Measurements from ENCODE around the gene MORN1.

MORN1 gene

DNA sequence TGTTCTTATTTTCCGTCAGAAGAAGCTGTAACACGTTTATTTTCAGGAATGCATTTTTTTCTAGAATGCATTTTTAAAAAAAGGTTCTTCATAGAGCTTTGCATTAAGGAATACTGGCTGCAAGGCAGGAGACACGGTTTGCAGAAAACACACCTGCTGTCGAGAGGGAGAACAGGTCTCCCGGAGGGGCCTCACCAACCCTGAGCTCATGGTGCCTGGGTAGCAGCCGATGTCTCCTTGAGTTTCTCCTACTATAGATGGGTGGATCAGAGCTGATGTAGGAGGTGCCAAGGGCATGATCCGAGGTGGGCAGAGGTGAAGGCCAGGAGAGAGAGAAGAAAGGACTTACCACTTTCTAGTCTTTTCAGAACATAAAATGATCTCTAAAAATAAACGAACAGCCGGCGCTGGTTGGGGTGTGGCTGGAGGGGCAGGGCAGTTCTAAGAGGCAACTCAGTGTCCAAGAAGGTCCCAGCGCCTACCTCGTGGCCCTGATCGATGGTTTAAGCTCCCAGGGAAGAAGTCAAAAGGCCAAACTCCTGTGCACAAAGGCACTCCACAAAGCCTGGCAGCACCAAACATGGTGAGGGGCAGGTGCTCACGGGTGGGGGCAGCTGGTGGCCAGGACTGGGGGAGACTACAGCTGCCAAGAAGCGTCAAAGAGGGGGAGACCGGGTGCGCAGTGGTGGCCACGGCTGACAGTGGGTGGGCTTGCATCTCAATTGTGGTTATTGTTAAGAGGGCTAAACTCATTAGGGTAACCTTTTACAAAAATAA, 12.2 kb downstream of the MORN1 start:
- Mint-ChIP-seq H3K36me3 (ENCODE audit: low read depth) (no peaks in the 10 kb centered on the region), H3K9me3 (no peaks in the 10 kb centered on the region), H3K4me3 (no peak overlapping the region)

GRCh38 chr1:2378441-2378851, 12.9 kb downstream of the MORN1 start:
- Mint-ChIP-seq H3K27me3 (no peaks in the 10 kb centered on the region), H3K27ac (no peak overlapping the region), H3K4me1 (ENCODE audit: low read depth) (no peaks in the 10 kb centered on the region), H3K9me3 (no peaks in the 10 kb centered on the region), H3K36me3 (ENCODE audit: low read depth) (no peaks in the 10 kb centered on the region), H3K4me3 (no peak overlapping the region)

More for the DNA sequence above, 12.2 kb downstream of the MORN1 start:
- H3K4me1 Mint-ChIP-seq (ENCODE audit: low read depth): no peaks in the 10 kb centered on the region
- no peak overlapping the region for H3K27ac Mint-ChIP-seq
- no peaks in the 10 kb centered on the region for H3K27me3 Mint-ChIP-seq

DNA sequence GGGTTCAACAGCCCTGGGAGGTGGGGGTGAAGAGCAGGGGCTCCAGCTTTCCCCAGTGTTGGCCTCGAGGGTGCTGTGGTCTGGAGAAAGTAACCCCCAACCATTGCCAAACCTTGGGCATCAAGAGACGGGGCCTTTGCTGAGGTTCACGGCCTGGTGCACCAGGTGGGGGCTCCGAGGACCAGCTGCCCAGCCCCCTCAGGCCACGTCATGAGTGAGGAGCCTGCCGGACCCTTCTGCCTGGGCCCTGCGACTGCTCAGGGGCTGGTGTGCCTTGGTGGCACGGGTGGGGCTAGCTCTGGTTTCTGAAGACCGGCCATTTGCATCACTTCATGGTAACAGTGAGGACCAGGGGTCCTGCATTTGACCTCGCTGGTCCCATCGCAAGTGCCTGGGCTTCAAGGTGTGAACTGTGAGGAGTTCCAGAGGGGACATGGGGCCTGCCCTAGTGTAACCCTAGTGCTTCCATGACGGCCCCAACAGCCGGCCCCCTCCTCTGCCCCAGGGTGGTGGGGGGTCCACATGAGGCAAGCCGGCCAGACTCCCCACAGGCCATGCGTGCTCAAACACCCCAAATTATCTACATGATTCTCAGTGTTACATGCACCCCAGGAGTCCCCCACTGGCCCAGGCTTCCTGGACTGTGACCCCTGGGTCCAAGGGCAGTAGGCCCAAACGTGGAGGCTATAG, 13.5 kb downstream of the MORN1 start:
- H3K27ac Mint-ChIP-seq: no peak overlapping the region
- no peaks in the 10 kb centered on the region for H3K9me3 Mint-ChIP-seq
- no peaks in the 10 kb centered on the region for H3K4me1 Mint-ChIP-seq (ENCODE audit: low read depth)
- no peak overlapping the region for H3K4me3 Mint-ChIP-seq
- H3K36me3 Mint-ChIP-seq (ENCODE audit: low read depth): no peaks in the 10 kb centered on the region
- H3K27me3 Mint-ChIP-seq: no peaks in the 10 kb centered on the region

GRCh38 chr1:2376931-2377672, 14.3 kb downstream of the MORN1 start:
- Mint-ChIP-seq H3K4me3 (no peak overlapping the region), H3K27me3 (no peaks in the 10 kb centered on the region), H3K9me3 (no peaks in the 10 kb centered on the region), H3K27ac (no peak overlapping the region), H3K36me3 (ENCODE audit: low read depth) (no peaks in the 10 kb centered on the region), H3K4me1 (ENCODE audit: low read depth) (no peaks in the 10 kb centered on the region)

DNA sequence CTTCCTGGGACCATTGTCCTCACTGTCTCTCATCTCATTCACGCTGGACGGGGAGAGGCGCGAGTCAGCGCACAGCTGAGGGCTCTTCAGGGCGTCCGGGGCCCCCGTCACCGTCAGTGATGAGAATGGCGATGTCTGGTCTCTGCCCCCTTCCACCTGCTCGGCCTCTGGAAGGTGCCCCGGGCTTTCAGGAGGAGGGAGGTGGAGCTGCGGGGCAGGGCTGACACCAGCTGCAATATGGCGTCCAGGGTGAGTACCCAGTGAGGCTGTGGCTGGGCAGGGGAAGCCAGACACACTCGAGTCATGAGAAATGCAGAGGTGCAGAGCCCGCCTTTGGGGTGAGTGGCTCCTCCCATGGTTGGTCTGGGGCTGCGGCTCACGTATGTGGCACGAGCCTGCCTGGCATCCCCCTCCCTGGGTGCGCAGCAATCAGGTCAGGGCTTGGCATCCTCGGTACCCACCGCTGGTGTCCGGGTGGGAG, 15.1 kb downstream of the MORN1 start:
- Mint-ChIP-seq H3K27me3 (no peaks in the 10 kb centered on the region), H3K9me3 (no peaks in the 10 kb centered on the region), H3K36me3 (ENCODE audit: low read depth) (peaks cover under 1% of the 10 kb centered on the region), H3K27ac (no peak overlapping the region), H3K4me1 (ENCODE audit: low read depth) (no peaks in the 10 kb centered on the region), H3K4me3 (no peak overlapping the region)

- no peak overlapping the region for H3K27ac Mint-ChIP-seq
- no peaks in the 10 kb centered on the region for H3K9me3 Mint-ChIP-seq
- H3K27me3 Mint-ChIP-seq: no peaks in the 10 kb centered on the region
- H3K4me3 Mint-ChIP-seq: no peak overlapping the region
- peaks cover 4% of the 10 kb centered on the region for H3K36me3 Mint-ChIP-seq (ENCODE audit: low read depth)
- no peaks in the 10 kb centered on the region for H3K4me1 Mint-ChIP-seq (ENCODE audit: low read depth)
These were observed 15.5 kb downstream of the MORN1 start for GRCh38 chr1:2375923-2376260.

DNA sequence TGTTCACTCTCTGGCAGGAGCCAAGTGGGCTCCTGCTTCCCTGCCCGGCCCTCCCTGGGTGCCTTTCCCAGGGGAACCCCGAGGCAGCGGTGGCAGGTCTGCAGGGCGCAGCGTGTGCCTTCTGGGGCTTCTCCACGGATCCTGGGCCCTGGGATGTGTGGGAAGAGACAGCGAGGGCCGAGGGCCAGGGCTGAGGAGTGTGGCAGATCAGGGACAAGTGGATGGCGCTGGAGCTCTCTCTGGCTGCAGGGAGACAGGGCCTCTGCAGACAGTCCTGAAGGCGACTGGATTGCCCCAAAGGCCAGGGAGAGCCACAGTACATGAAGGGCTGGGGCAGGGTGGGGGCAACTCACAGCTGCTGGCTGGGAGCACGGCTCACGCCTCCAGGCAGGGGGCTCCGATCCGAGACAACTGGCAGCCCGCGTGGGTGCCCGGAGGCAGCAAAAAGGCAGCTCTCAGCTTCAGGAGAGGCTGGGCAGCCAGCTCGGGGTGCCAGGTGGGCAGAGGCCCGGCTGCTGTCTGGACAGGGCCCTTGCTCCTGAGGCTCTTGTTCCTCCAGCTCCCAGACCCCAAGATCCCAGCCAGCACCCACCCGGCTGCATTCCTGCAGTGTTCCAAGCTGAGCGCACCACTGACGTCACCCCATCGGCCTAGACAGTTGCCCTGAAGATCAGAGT, 16.0 kb downstream of the MORN1 start:
- Mint-ChIP-seq H3K9me3 (no peaks in the 10 kb centered on the region), H3K27ac (no peak overlapping the region), H3K36me3 (ENCODE audit: low read depth) (peaks cover 4% of the 10 kb centered on the region), H3K27me3 (no peaks in the 10 kb centered on the region), H3K4me3 (no peak overlapping the region), H3K4me1 (ENCODE audit: low read depth) (no peaks in the 10 kb centered on the region)

GRCh38 chr1:2374252-2375155, 16.9 kb downstream of the MORN1 start:
- Mint-ChIP-seq H3K9me3 (no peaks in the 10 kb centered on the region), H3K27ac (no peak overlapping the region), H3K4me3 (no peak overlapping the region), H3K36me3 (ENCODE audit: low read depth) (peaks cover 4% of the 10 kb centered on the region), H3K27me3 (no peaks in the 10 kb centered on the region), H3K4me1 (ENCODE audit: low read depth) (no peaks in the 10 kb centered on the region)

GRCh38 chr1:2373551-2374251, 17.7 kb downstream of the MORN1 start:
- no peaks in the 10 kb centered on the region for H3K4me1 Mint-ChIP-seq (ENCODE audit: low read depth)
- no peak overlapping the region for H3K27ac Mint-ChIP-seq
- H3K36me3 Mint-ChIP-seq (ENCODE audit: low read depth): peaks cover 4% of the 10 kb centered on the region
- H3K4me3 Mint-ChIP-seq: no peak overlapping the region
- H3K27me3 Mint-ChIP-seq: no peaks in the 10 kb centered on the region
- no peaks in the 10 kb centered on the region for H3K9me3 Mint-ChIP-seq

DNA sequence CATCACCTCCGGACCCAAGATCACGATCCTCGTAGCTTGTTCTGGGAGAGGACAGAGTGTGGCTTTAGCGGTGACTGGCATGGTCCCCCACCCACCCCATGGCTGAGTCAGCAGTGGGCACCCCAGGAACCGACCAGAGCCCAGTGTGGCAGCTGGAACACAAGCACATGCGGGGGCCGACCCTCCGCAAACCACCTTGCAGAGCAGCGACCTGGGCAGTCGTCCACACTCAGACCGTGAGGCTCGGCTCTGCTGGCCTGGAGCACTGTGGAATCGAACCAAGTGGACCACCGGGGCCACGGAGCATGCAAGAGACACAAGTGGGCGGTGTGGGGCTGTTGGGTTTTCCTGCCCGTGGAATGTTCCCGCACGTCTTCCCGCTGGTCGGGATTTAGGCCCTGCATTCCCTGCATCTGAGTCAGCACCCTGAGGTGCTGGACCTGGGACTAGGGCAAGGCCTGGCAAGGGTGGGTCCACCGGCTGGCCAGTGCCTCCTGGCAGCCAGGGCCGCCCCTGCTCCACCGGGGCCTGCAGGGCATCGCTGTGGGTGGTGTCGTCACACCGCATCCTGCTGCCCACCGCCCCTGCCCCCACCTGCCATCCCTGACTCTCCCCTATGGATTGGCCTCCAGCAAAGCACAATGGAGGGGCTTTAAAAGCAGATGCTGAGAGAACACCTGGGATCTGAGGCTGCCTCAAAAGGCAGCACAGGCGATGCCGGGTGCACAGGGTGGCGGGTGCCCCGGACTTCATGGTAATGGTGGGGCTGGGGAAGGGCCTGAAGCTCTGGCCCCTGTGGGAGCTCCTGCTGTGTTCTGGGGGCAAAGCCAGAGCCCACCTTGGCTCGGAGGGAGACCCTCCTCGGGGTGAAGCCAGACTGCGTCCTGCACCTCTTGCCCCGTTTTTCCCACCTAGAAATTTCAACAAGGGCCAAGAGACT, 18.5 kb downstream of the MORN1 start:
- Mint-ChIP-seq H3K27ac (no peak overlapping the region), H3K9me3 (no peaks in the 10 kb centered on the region), H3K36me3 (ENCODE audit: low read depth) (peaks cover 4% of the 10 kb centered on the region), H3K4me3 (no peak overlapping the region), H3K4me1 (ENCODE audit: low read depth) (no peaks in the 10 kb centered on the region), H3K27me3 (no peaks in the 10 kb centered on the region)

GRCh38 chr1:2368053-2368744, 23.2 kb downstream of the MORN1 start:
- peaks cover 5% of the 10 kb centered on the region for H3K9me3 Mint-ChIP-seq
- H3K27ac Mint-ChIP-seq: no peak overlapping the region
- peaks cover 9% of the 10 kb centered on the region for H3K36me3 Mint-ChIP-seq (ENCODE audit: low read depth)
- no peak overlapping the region for H3K4me3 Mint-ChIP-seq
- no peaks in the 10 kb centered on the region for H3K27me3 Mint-ChIP-seq
- no peaks in the 10 kb centered on the region for H3K4me1 Mint-ChIP-seq (ENCODE audit: low read depth)

DNA sequence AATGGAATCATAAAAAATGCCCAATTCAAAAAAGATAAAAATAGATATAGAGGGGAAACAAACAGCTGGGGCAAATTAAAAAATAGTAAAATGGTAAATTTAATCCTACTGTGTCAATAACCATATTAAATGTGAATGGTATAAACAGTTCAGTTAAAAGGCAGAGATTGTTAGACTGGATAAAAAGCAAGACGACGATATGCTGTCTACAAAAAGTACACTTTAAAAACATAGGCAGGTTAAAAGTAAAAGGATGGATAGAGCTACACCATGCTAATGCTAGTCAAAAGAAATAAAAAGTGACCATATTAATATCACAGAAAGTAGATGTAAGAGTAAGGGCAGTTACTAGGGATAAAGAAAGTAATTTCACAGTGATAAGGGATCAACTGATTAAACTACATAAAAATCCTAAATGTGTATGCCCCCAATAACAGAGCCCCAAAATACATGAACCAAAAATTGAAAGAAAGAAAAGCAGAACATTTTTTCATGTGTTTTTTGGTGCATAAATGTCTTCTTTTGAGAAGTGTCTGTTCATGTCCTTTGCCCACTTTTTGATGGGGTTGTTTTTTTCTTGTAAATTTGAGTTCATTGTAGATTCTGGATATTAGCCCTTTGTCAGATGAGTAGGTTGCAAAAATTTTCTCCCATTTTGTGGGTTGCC, 27.4 kb downstream of the MORN1 start:
- no peak overlapping the region for H3K4me3 Mint-ChIP-seq
- H3K27me3 Mint-ChIP-seq: no peaks in the 10 kb centered on the region
- H3K9me3 Mint-ChIP-seq: peaks cover 13% of the 10 kb centered on the region
- H3K4me1 Mint-ChIP-seq (ENCODE audit: low read depth): no peaks in the 10 kb centered on the region
- H3K36me3 Mint-ChIP-seq (ENCODE audit: low read depth): peaks cover 5% of the 10 kb centered on the region
- H3K27ac Mint-ChIP-seq: no peak overlapping the region

All from stimulated activated naive CD8-positive, alpha-beta T cell treated with anti-CD3 and anti-CD28 coated beads, Interleukin-15, Interleukin-2, amounts not matched to agents 100 ng/mL and 50 ng/mL, for 24 hours (primary cell).